ENCODE measurements around the gene BABAM2.

Gene BABAM2

GRCh38 chr2:28035816-28036215 is 145.3 kb downstream of the BABAM2 start:
- ATAC-seq = no peak

GRCh38 chr2:28036307-28036706 is 145.8 kb downstream of the BABAM2 start:
- no peak for ATAC-seq

- ATAC-seq = no peak
Measured at GRCh38 chr2:28038722-28039121, 148.2 kb downstream of the BABAM2 start.

GRCh38 chr2:28045676-28046351 is 155.3 kb downstream of the BABAM2 start:
- no peak for ATAC-seq

- ATAC-seq = no peak
Measured at GRCh38 chr2:28046921-28047320, 156.4 kb downstream of the BABAM2 start.

GRCh38 chr2:28047681-28048080 is 157.2 kb downstream of the BABAM2 start:
- ATAC-seq = no peak

GRCh38 chr2:28048341-28048740 is 157.8 kb downstream of the BABAM2 start:
- peak in 1 of 2 donors; percentile 38 for ATAC-seq

- no peak for ATAC-seq
Measured at GRCh38 chr2:28049416-28049815, 158.9 kb downstream of the BABAM2 start.

- no peak for ATAC-seq
Measured at GRCh38 chr2:28049899-28050298, 159.4 kb downstream of the BABAM2 start.

GRCh38 chr2:28052691-28053090 is 162.2 kb downstream of the BABAM2 start:
- no peak for ATAC-seq

GRCh38 chr2:28053597-28053996 is 163.1 kb downstream of the BABAM2 start:
- ATAC-seq = no peak

GRCh38 chr2:28054916-28055315 is 164.4 kb downstream of the BABAM2 start:
- no peak for ATAC-seq

GRCh38 chr2:28055325-28055970 is 164.9 kb downstream of the BABAM2 start:
- ATAC-seq = peak; percentile 92 to 95

- ATAC-seq = no peak
Measured at GRCh38 chr2:28058791-28059190, 168.3 kb downstream of the BABAM2 start.

- no peak for ATAC-seq
Measured at GRCh38 chr2:28062867-28063266, 172.3 kb downstream of the BABAM2 start.

GRCh38 chr2:28063492-28063962 is 173.0 kb downstream of the BABAM2 start:
- peak; percentile 96 to 98 for ATAC-seq

- no peak for ATAC-seq
Measured at GRCh38 chr2:28067602-28068001, 177.1 kb downstream of the BABAM2 start.

- ATAC-seq = no peak
Measured at GRCh38 chr2:28068088-28068487, 177.6 kb downstream of the BABAM2 start.

- no peak for ATAC-seq
Measured at GRCh38 chr2:28068527-28068926, 178.0 kb downstream of the BABAM2 start.

GRCh38 chr2:28071221-28071620 is 180.7 kb downstream of the BABAM2 start:
- no peak for ATAC-seq

- ATAC-seq = no peak
Measured at GRCh38 chr2:28074137-28074536, 183.6 kb downstream of the BABAM2 start.

- no peak for ATAC-seq
Measured at GRCh38 chr2:28080911-28081310, 190.4 kb downstream of the BABAM2 start.

- ATAC-seq = no peak
Measured at GRCh38 chr2:28082131-28082530, 191.6 kb downstream of the BABAM2 start.

GRCh38 chr2:28083476-28083875 is 192.9 kb downstream of the BABAM2 start:
- no peak for ATAC-seq

GRCh38 chr2:28084564-28084963 is 194.0 kb downstream of the BABAM2 start:
- ATAC-seq = no peak

Data from activated CD4-positive, CD25-positive, alpha-beta regulatory T cell treated with anti-CD3 and anti-CD28 coated beads, Interleukin-2, amount 50 U/mL, for 24 hours (primary cell).